BE2C (cell line): ENCODE data around the gene RNF225.
"Not testable (repeated sequence)": the region's sequence is repeated elsewhere in the genome, so short reads cannot be mapped to it uniquely, and the experiment has no call there.

Source experiments
- DNase-seq: peaks from one replicate; pipeline ENCODE4 v3.0.0-alpha.2; 2020
- H3K27me3 ChIP-seq: fragments of 250-450 bp; sonication (Bioruptor Pico); 2 replicates; pipeline ENCODE4 v1.5.1; 2020; ENCODE audit warnings: mild to moderate bottlenecking
- H3K36me3 ChIP-seq: fragments of 250-450 bp; sonication (Bioruptor Pico); 2 replicates; pipeline ENCODE4 v1.5.1; 2020; ENCODE audit warnings: mild to moderate bottlenecking
- H3K4me1 ChIP-seq: fragments of 250-450 bp; sonication (Bioruptor Pico); 2 replicates; pipeline ENCODE4 v1.5.1; 2020
- H3K4me3 ChIP-seq: 2 replicates; pipeline ENCODE4 v1.5.1; 2011; ENCODE audit warnings: low read depth, low read length
- H3K9me3 ChIP-seq: fragments of 250-450 bp; sonication (Bioruptor Pico); 2 replicates; pipeline ENCODE4 v1.5.1; 2020
- CTCF ChIP-seq: IDR thresholded peaks from 2 replicates; pipeline ENCODE4 v1.5.1; 2012; ENCODE audit warnings: mild to moderate bottlenecking, low read depth, low read length

Gene RNF225

DNA sequence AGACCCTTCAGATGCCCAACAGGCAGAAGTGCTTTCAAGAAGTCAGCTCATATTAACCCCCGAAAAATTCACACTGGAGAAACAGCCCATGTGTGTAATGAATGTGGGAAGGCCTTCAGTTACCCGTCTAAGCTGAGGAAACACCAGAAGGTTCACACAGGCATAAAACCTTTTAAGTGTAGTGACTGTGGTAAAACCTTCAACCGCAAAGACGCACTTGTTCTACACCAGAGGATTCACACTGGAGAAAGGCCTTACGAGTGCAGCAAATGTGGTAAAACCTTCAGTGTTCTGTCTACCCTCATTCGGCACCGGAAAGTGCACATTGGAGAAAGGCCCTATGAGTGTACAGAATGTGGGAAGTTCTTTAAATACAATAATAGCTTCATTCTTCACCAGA is 21.6 kb downstream of the RNF225 start:
- peaks cover 64% of the 10 kb centered on the region for H3K36me3 ChIP-seq
- no peaks in the 10 kb centered on the region for H3K4me1 ChIP-seq
- peaks cover 12% of the 10 kb centered on the region for H3K9me3 ChIP-seq
- TF ChIP-seq CTCF: no peak
- no peak overlapping the region for H3K4me3 ChIP-seq
- no peak for DNase-seq
- H3K27me3 ChIP-seq: no peaks in the 10 kb centered on the region

DNA sequence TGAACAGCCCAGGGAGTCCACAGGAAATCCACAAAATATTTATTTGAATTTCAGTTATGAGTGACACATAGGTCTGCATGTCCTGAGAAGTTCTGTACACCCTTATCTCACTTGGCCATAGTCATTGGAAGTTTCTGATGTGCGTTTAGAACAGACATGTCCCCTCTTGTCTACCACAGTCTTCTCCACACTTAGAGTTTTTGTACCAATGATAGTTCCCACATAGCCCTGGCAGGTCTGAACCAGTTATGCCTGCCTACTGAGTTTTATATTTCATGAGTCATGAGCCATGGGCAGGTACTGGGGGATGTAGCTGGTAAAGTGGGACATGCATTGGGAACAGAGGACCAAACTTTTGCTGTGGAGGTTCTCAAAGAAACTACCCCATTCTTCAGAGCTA is 33.2 kb downstream of the RNF225 start:
- TF ChIP-seq CTCF: no peak
- DNase-seq: no peak
- Histone ChIP-seq H3K9me3 (peaks cover 10% of the 10 kb centered on the region), H3K4me3 (no peak overlapping the region), H3K4me1 (no peaks in the 10 kb centered on the region), H3K27me3 (no peaks in the 10 kb centered on the region), H3K36me3 (peaks cover 29% of the 10 kb centered on the region)

DNA sequence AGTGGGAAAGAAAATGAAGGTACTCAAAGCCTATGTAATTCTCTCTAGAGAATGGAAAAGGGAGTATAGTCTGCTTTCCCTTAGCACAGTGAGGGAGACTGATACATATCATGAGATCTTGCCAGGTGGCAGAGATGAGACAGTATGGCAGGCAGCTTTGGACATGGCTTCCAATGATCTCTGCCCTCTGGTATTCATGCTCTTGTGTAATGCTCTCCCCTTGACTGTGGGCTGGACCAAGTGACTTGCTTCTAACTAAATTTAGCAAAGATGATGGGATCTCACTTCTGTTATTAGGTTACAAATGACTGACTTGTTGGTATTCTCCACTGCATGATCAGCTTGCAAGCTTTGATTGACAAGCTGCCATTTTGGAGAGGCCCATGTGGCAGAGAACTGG is 34.3 kb downstream of the RNF225 start:
- no peak for DNase-seq
- no peaks in the 10 kb centered on the region for H3K27me3 ChIP-seq
- TF ChIP-seq CTCF: no peak
- H3K9me3 ChIP-seq: peaks cover 16% of the 10 kb centered on the region
- H3K4me1 ChIP-seq: no peaks in the 10 kb centered on the region
- no peak overlapping the region for H3K4me3 ChIP-seq
- H3K36me3 ChIP-seq: peaks cover 40% of the 10 kb centered on the region

- TF ChIP-seq CTCF: no peak
- Histone ChIP-seq H3K9me3 (peaks cover 16% of the 10 kb centered on the region), H3K4me1 (no peaks in the 10 kb centered on the region), H3K36me3 (peaks cover 60% of the 10 kb centered on the region), H3K27me3 (no peaks in the 10 kb centered on the region), H3K4me3 (no peak overlapping the region)
- DNase-seq: no peak
These were observed 38.8 kb downstream of the RNF225 start for GRCh38 chr19:58434217-58434616.

GRCh38 chr19:58439576-58440554 is 44.4 kb downstream of the RNF225 start, which contains the start of gene ZNF132:
ZNF132 (minus strand) TSS chr19:58440153; CDS start chr19:58439821, 332 bp downstream.
- peaks cover 6% of the 10 kb centered on the region for H3K9me3 ChIP-seq
- TF ChIP-seq CTCF: no peak

DNA sequence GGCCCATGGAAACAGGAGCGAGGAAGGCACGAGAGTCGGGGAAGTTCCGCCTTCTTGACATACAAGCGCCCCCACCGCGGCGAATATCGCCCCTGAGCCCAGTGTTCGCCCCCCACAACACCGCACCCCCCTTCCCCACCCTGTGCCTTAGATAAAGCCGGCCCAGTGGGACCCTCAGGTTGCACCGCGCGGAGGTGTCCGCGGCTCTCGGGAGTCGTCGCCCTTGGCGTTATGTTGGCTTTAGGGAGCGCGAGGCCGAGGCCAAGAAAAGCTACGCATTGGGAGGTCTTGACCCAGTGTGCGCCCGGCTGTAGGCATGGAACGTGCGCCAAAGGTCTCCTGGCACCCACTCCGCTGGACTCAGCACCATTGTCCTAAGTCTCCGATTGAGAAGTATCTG is 45.1 kb downstream of the RNF225 start:
- H3K9me3 ChIP-seq: peaks cover 6% of the 10 kb centered on the region
- peaks cover 12% of the 10 kb centered on the region for H3K36me3 ChIP-seq
- H3K4me1 ChIP-seq: no peaks in the 10 kb centered on the region
- no peak for DNase-seq
- no peaks in the 10 kb centered on the region for H3K27me3 ChIP-seq
- H3K4me3 ChIP-seq: peak overlapping the region; percentile 84
- no peak for TF ChIP-seq CTCF

More at GRCh38 chr19:58439576-58440554, 44.4 kb downstream of the RNF225 start, which contains the start of gene ZNF132:
- peak within 1 kb of the TSS; percentile 84 for H3K4me3 ChIP-seq
- no peaks in the 10 kb centered on the region for H3K4me1 ChIP-seq
- DNase-seq: peak; percentile 97
- H3K27me3 ChIP-seq: no peaks in the 10 kb centered on the region
- H3K36me3 ChIP-seq: peaks cover 18% of the 10 kb centered on the region

DNA sequence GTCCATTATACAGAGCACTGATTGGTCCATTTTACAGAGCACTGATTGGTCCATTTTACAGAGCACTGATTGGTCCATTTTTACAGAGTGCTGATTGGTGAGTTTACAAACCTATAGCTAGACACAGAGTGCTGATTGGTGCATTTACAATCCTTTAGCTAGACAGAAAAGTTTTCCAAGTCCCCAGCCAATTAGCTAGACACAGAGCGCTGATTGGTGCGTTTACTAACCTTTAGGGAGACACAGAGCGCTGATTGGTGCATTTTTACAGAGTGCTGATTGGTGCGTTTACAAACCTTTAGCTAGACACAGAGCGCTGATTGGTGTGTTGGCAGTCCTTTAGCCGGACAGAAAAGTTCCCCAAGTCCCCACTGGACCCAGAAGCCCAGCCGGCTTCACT is 47.5 kb downstream of the RNF225 start:
- not testable (repeated sequence) for H3K27me3 ChIP-seq, H3K4me3 ChIP-seq, DNase-seq, H3K9me3 ChIP-seq, H3K4me1 ChIP-seq, H3K36me3 ChIP-seq
